ENCODE results near the gene EGR2. TPM values are rescaled to one million over a fixed set of nuclear protein-coding genes. Genes with fewer than 3 reads are reported as not detected.

The EGR2 gene
- total and polyA plus RNA-seq, 8 donors: 0.42 to 2.7 (median 0.65) TPM

- no peaks in the 10 kb centered on the region for H3K36me3 ChIP-seq
- no peak for FAIRE-seq
- no peak for TF ChIP-seq CTCF (IDR thresholded peaks at IDR 0.05)
- intact Hi-C loops (cut with DNase I): no loop called here
- H3K9me3 ChIP-seq: no peaks in the 10 kb centered on the region
- H3K4me1 ChIP-seq: no peaks in the 10 kb centered on the region
- DNase-seq: peak in 1 of 6 donors; percentile 35
- peak in 1 of 4 donors; percentile 66 for ATAC-seq
- no peak overlapping the region for H3K27ac ChIP-seq
- WGBS, 2 donors: 64 to 76% methylated on average over 5 of the region's 5 CpGs
- H3K4me3 ChIP-seq: no peak overlapping the region
- H3K27me3 ChIP-seq: no peaks in the 10 kb centered on the region
Observed at GRCh38 chr10:62779487-62780248, 36.5 kb downstream of the EGR2 start.

- DNase-seq (no peak), FAIRE-seq (no peak), ATAC-seq (no peak)
- TF ChIP-seq CTCF (IDR thresholded peaks at IDR 0.05): no peak
- H3K27me3 ChIP-seq: no peaks in the 10 kb centered on the region
- no peaks in the 10 kb centered on the region for H3K4me1 ChIP-seq
- no peaks in the 10 kb centered on the region for H3K9me3 ChIP-seq
- no peaks in the 10 kb centered on the region for H3K36me3 ChIP-seq
- intact Hi-C loops (cut with DNase I): no loop called here
- no peak overlapping the region for H3K4me3 ChIP-seq
- no peak overlapping the region for H3K27ac ChIP-seq
- WGBS, 2 donors: 69 to 71% methylated on average over 2 of the region's 2 CpGs
Observed at GRCh38 chr10:62778125-62778524, 38.0 kb downstream of the EGR2 start.

- no peak for DNase-seq
- ATAC-seq: no peak
- WGBS, 2 donors: 55 to 63% methylated on average over 7 of the region's 7 CpGs
- Histone ChIP-seq H3K27ac (no peak overlapping the region), H3K9me3 (no peaks in the 10 kb centered on the region), H3K4me3 (no peak overlapping the region), H3K27me3 (peaks cover 0 to 4% (median 0%) of the 10 kb centered on the region in 4 donors), H3K4me1 (no peaks in the 10 kb centered on the region), H3K36me3 (no peaks in the 10 kb centered on the region)
- no peak for TF ChIP-seq CTCF (IDR thresholded peaks at IDR 0.05)
- intact Hi-C loops (cut with DNase I): no loop called here
- no peak for FAIRE-seq
Observed at GRCh38 chr10:62772186-62772974, 43.8 kb downstream of the EGR2 start.

- H3K27me3 ChIP-seq: peaks cover 0 to 4% (median 0%) of the 10 kb centered on the region in 4 donors
- no peak overlapping the region for H3K4me3 ChIP-seq
- 94 to 95% methylated on average over 1 of the region's 1 CpG for WGBS, 2 donors
- no peaks in the 10 kb centered on the region for H3K36me3 ChIP-seq
- FAIRE-seq: no peak
- no peak for TF ChIP-seq CTCF (IDR thresholded peaks at IDR 0.05)
- H3K4me1 ChIP-seq: no peaks in the 10 kb centered on the region
- no peak for DNase-seq
- H3K27ac ChIP-seq: no peak overlapping the region
- intact Hi-C loops (cut with DNase I): no loop called here
- no peaks in the 10 kb centered on the region for H3K9me3 ChIP-seq
- no peak for ATAC-seq
Observed at GRCh38 chr10:62769574-62770242, 46.5 kb downstream of the EGR2 start.

All from pancreas (tissue), 10 donors.